ENCODE results near the gene ANGPTL5.
"Not testable (repeated sequence)": the region's sequence is repeated elsewhere in the genome, so short reads cannot be mapped to it uniquely, and the experiment has no call there.

Gene ANGPTL5

DNA sequence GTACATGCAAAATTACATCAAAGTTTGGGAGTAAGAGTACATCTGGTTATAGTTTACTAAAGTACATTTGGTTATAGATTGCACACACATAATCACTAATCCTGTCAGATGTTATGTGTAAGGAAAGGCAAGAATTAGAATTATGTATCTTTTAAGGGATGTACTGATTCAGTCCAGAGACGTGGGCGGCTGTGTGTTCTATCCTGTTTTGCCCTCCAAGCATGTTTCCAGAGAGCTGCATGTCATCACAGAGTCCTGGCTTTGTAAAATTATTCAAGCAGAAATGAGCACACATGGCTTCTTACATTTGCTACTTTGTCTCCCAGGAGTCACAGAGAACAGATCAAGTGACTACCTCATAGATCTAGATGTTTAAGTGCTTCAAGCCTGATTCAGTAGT is 34.7 kb downstream of the ANGPTL5 start:
- no peak for DNase-seq

DNA sequence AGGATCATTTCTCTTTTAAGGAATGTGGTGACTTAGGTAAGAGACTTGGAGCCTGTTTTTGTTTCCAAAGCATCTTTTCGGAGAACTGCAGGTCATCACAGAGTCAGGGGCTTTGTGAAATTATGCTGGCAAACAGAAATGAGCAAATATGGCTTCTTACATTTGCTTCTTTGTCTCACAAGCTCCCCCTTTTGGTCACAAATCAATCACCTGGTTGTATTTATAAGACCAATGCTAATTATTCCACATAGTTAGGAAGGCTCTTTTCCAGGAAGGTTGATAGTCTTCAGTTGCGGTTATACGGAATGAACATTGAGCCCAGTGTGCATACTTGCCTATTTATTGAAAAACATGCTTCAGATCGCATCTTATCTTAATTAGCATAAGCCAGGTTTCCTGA is 36.1 kb downstream of the ANGPTL5 start:
- peak in 1 of 2 experiments; percentile 42 for DNase-seq

DNA sequence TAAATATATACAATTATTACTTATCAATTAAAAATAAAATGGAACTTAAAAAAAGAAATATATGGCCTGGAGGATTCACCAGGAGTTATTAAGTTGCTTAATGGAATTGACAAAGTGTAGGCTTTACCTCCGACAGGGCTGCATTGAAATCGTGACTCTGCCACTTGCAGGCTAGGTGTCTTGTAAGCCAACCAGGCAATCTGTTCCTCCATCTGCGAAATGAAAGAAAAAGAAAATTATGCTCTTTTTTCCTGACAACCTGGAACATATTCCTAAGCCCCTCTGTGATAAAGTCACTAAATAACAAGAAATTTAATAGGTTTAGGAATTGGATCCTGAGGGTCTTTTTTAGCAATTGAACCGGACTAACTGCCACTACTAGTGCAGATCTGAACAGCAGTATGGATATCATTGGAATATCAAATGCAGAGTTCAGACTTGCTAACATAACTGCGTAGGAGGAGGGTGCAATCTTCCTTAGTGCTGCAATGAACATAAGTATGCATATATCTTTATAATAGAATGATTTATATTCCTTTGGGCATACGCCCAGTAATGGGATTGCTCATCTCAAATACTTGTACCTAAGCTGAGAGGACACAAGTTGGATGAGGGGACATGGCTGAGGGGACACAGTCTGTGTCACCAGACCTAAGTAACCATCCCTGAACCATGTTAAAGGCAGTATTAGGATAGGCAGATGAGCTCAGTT is 44.0 kb downstream of the ANGPTL5 start:
- DNase-seq, result no peak

DNA sequence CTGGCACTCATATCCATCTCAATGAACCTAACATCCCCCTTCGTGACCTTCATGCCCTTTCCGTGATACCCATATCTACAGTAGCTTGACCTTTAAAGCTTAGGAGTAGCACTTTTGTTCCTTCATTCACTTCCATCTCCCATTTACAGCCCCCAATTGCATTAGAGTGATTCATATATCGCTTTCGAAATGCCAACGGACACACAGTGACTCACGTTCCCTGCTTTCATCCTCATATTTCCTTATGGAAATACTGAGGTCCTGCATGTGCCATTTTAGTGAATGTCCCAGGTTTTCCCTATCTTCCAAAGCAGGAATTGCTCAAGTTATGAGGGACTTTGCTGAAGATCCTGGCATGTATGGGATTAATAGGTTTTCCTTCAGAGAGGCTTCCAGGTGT is 45.8 kb downstream of the ANGPTL5 start:
- no peak for DNase-seq

DNA sequence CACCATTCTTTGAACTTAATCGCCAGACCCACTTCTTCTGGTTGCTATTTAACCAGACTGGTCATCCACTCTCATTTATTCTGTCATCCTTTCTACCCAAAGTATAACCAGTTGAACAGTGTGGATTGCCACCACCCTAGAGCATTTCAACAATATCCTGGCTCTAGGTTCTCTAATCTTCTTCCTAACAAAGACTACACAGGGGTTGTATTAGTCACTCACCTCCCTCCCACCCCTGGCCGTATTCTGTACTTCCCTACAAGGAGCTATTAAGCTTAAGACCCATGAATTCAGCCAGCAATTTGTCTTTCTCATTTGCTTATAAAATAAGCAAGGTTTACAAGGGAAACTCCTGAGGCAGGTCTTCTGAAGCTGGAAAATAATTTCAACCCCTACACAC is 48.4 kb downstream of the ANGPTL5 start:
- no peak for DNase-seq

DNA sequence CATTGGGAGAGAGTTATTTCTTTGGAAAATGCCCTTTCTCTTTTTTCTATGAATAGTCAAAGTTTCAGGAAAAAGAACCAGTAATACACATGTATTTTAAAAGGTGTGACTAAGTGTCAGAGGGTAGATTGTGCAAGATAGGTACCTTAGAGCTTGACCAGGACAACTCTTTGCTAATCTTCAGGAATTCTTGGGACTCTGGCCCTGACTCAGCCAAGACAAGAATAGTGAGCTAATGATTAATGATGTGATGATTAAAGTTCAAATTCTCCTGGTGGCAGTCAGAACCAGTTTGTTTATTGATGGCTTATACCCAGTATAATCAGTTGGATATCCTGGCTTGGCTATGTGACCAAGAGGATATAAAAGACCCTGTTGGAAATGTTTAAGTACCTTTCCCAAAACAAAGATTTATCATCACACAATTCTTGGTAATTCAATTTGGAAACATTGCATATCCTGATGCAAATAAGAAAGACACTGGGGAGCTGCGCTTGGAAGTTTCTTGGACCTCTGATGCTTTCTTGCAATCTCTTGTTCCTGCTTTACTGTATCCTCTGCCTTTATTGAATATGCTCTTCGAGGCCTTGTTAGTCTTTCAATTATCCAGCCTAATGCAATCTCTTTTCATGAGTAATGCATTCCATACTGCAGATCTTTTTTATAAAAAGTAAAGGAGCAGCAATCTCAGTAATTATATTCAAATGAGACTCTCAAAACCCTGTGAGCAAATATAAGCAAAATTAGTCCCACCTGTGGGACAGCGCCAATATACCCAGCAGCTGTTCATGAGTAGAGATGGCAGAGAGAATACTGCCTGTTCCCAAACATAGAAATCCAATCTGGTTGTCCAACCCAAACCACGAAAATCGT is 49.5 kb downstream of the ANGPTL5 start:
- no peak for DNase-seq

DNA sequence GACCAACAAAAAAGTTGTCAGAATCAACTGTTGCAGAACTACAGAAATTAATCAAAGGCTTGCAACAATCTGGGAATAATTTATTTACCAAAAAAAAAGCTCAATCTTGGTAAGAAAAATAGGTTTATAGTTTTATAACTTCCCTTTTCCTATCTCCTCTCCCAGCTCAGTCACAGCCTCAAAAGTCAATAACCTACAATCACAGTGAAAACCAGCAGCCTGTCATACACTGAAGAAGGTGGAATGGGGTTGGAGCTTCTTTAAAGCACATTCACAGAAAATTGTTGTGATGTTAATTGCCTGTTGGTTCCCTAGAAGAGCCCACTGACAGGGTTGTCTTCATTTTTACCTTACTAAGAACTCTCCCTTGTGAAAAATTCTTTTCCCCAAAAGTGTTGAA is 52.2 kb downstream of the ANGPTL5 start:
- no peak for DNase-seq

DNA sequence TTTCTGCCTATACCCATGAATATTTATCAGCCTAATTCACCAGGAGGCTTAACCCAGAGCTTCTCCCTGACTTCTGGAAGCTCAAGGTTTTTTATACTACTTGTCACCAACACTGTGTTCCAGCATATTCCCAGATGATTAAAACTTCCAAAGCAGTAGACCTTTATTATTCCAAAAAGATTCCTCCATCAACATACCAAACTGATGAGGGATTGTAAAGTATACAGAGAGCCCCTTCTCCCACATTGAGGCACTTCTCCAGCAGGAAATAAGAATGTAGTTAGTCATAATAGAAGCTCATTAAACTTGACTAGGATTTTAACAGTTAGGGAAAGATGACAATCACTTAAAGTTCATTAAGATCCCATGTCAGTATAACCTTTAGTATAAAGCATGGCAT is 53.0 kb downstream of the ANGPTL5 start:
- no peak for DNase-seq

DNA sequence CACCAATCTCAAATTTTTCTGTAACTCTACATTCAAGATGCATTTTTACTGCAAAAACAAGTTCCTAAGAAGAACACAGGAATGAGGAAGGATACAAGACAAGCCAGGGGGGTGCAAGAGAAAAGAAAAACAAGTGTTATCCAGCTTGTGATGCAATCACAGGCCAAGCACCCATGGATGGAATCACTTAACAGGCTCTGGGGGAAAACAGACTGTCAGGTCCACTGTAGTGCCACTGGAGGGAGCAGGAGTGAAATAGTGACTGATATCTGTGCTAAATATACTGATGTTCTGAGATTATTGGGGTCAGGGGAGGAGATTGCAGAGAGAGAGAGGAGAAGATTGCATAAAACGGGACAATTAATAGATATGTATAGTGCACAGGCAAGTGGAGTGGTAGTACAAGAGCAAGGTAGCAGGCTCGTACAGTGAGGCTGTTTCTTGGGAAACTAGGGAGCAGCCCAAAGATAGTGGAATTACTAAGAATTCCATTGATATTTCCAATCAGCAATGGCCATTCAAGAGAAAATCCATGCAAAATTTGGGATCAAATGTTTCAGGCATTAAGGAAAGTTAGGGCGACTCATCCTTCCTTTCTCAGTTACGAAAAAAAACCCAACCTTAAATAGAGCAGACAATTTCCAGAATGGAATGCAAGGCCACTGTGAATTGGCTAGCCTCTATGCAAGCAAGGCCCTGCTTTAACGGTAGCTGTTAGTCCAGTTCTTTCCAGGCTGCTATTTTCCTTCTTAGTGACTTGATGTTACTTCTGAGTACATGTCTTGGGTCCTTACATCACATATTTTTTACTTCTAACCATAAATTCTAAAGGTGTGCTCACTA is 53.7 kb downstream of the ANGPTL5 start:
- no peak for DNase-seq

DNA sequence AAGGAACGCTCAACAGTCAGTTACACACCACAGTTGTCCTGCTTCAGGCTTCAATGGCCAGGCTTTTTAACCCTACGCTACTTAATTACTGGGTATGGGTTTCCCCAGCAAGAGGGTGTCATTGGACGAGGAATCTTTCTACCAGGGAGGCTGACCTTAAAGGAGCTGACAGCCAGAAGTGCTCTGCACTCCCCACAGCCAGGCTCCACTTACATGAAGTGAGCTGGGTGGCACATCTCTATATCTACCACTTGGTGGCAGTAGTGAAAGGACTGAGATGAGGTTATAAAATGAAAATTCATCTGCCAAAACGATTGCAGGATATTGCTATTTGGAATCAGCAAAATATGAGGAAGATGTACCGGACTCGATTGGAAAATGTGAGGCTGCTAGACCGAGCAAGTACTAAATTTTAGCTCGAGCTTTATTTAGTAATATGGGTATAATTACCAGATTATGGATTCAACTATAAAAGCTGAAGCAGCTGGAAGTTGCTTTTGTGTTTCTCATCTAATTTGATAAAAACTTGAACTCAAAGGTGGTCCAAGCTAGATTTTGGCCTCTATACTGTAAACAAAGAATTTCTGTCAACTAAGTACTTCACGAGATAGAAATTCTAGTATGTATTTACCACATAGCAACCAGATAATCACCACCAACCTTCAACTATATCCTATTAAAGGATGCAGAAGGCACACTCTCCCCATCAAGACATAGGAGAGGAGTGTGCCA is 55.5 kb downstream of the ANGPTL5 start:
- DNase-seq, result peak in 1 of 2 experiments; percentile 27

DNA sequence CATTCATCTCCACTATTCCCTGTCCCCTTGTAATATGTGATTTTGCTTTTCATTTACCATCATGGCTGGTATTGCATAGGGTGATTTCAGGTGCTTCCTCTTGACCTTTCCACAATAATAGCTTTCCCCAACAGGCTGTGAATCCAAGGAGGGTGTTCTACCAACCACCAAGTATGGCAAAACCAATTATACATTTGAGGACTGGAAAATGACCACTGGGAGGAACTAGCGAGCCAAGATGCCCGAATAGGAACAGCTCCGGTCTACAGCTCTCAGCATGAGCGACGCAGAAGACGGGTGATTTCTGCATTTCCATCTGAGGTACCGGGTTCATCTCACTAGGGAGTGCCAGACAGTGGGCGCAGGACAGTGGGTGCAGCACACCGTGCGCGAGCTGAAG is 64.1 kb downstream of the ANGPTL5 start:
- not testable (repeated sequence) for DNase-seq

DNA sequence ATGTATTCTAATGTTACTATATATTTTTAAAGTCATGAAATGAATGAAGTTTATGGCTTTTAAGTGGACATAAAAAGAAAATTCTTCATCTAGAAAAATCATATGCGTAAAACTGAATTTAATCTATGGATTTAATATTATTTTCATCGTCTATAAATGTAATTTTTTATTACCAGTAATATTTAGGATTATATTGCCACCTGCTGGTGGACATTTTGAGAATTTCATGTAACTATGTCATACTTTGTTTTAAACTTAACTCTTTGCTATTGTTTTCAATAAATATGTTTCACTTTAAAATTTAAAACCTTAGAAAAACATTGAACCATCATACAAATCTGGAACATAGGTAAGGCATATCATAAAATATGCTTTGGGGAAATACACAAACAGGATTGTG is 68.1 kb downstream of the ANGPTL5 start:
- DNase-seq, result no peak

DNA sequence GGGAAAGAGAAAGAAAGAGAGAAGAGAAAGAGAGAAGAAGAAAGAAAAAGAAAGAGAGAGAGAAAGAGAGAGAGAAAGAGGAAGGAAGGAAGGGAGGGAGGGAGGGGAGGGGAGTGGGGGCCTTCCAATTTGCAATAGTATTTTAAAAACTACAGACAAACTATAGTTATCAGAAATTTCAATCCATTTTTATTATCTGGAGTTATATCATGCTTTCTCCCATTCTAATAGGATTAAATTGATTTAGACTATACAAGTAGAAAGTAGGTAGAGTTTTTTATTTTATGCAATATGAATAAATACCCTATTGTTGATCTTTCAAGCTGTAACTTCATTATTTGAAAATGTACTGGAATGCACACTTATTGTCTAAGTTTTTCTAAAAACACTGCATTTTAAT is 71.7 kb downstream of the ANGPTL5 start:
- no peak for DNase-seq

DNA sequence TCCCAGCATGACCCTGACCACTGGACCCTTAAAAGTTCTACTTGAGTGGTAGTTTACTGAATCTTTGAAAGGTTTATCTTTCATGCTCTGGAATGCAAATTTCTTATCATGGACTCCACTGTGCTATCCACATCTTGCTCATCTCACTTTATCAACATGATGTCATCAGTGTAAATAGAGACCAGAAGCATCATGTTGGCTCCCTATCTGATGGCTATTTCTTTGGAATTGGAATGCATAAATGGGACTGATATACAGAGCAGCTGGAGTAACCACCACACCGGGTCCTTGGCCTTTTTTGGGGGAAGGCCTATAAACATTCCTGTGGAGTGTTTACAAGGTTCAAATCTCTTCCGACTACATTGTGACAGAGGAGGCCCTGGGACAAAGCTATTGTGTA is 75.6 kb downstream of the ANGPTL5 start:
- no peak for DNase-seq

Measured in NCI-H524 (cell line).